Measurements from ENCODE around the gene HK3.

DNA sequence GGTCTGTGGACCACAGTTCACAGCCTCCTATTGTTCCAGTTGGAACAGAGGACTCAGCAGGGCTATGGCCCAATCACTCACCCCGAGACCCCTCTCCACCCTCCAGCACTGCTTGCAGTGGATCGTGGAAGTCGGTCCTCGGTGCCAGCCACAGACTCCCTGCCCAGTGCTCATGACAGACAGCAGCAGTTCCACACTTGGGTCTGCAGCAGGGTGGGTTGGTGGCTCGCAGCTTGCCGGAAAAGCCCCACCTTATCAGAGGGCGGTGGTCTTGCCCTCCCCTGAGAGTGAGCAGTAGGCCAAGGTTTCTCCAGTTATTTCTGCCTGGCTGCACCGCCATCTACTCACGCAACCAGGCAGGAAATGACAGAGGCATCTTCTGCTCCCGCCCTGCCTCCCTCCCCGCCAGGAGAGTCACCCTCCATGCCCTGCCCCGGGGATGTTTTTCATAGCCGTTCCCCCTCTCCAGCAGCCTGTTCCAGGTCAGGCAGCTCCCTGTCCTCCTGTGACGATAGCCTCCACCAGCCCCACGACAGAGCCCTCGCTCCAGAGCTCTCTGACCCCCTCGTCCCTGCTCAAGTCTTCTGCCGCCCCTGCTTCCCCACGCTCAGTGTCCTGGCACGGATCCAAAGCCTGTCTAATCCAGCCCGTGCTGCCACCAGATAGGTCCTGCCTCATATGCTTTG, 54.3 kb downstream of the HK3 start:
- no peak for TF ChIP-seq SIN3A (conservative IDR thresholded peaks at IDR 0.05 in 1 of 2, IDR thresholded peaks at IDR 0.05 in 1 of 2; ENCODE audit: low read depth in 1 of 2, low read length in 2 of 2)
- TF ChIP-seq, protein P1, sequence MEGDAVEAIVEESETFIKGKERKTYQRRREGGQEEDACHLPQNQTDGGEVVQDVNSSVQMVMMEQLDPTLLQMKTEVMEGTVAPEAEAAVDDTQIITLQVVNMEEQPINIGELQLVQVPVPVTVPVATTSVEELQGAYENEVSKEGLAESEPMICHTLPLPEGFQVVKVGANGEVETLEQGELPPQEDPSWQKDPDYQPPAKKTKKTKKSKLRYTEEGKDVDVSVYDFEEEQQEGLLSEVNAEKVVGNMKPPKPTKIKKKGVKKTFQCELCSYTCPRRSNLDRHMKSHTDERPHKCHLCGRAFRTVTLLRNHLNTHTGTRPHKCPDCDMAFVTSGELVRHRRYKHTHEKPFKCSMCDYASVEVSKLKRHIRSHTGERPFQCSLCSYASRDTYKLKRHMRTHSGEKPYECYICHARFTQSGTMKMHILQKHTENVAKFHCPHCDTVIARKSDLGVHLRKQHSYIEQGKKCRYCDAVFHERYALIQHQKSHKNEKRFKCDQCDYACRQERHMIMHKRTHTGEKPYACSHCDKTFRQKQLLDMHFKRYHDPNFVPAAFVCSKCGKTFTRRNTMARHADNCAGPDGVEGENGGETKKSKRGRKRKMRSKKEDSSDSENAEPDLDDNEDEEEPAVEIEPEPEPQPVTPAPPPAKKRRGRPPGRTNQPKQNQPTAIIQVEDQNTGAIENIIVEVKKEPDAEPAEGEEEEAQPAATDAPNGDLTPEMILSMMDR (IDR thresholded peaks at IDR 0.05; ENCODE audit: control extremely low read depth in 1 of 3, insufficient read depth in 1 of 3, low read depth in 1 of 3, low read length in 3 of 3), result no peak
- no peak for TF ChIP-seq GABPA (IDR thresholded peaks at IDR 0.05; ENCODE audit: borderline replicate concordance, insufficient read depth, low read length)
- TF ChIP-seq POLR2AphosphoS5 (IDR thresholded peaks at IDR 0.05; ENCODE audit: low read depth, low read length), result no peak
- TF ChIP-seq HDAC2 (IDR thresholded peaks at IDR 0.05; ENCODE audit: borderline replicate concordance in 1 of 2, low read depth in 2 of 2, low read length in 2 of 2), result no peak

Measured in H1 (cell line).